ENCODE data around the gene MYH13. TPM values are rescaled to one million over a fixed set of nuclear protein-coding genes. Genes with fewer than 3 reads are reported as not detected.

MYH13 gene
- polyA plus RNA-seq, result not detected

DNA sequence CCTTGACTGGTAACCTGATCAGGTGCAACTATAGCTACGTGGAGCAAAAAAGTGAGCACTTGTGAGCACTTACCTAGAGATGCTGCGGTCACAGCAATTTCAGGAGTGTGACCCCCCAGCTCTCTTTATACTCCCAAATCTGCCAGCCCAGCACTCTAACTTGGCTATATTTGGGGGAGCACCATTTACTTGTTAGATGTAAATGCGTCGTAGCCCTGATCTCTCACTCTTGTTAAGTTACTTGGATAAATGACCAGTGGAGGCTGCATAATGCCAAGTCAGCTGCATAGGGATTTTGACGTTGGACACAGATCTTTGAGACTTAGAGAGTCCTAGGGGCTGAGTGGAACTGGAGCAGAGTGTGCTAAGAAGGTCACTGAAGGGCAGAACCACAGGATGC is at the start of gene MYH13:
Gene MYH13 (minus strand): TSS at position 101 of the 400 bp plus-strand sequence. CDS start 8,476 bp downstream, outside the sequence.
- Mint-ChIP-seq H3K4me3 (no peak within 1 kb of the TSS), H3K27me3 (peaks cover 4% of the 10 kb centered on the region), H3K4me1 (no peaks in the 10 kb centered on the region), H3K9me3 (no peaks in the 10 kb centered on the region), H3K36me3 (no peaks in the 10 kb centered on the region), H3K27ac (no peak within 1 kb of the TSS)

GRCh38 chr17:10421900-10422542 is 49.2 kb upstream of the MYH13 start, which contains the start of gene MYH8:
Gene MYH8 (minus strand): TSS chr17:10421950. CDS start chr17:10420227, 1,723 bp downstream.
- Mint-ChIP-seq H3K4me1 (no peaks in the 10 kb centered on the region), H3K36me3 (no peaks in the 10 kb centered on the region), H3K4me3 (no peak within 1 kb of the TSS), H3K9me3 (no peaks in the 10 kb centered on the region), H3K27ac (no peak within 1 kb of the TSS), H3K27me3 (no peaks in the 10 kb centered on the region)

DNA sequence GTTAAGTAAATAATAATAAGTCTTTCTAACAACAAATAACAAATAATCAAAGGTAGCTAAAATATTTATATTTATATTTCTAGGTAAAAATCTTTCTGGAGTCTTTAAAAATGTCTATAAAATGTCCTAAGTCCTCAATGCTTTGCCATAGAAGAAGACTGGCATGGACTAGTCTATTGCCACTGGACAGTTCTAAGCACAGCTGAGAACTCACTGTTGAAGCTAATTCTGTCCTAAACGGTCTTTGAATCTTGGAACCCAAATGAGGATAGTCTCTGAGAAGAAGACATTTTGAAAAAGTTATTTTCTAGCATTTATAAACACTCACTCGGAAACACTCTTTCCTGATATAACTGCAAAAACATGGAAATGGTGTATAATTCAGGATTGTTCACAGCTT is 48.4 kb upstream of the MYH13 start:
- Mint-ChIP-seq H3K27me3 (no peaks in the 10 kb centered on the region), H3K4me1 (no peaks in the 10 kb centered on the region), H3K9me3 (no peaks in the 10 kb centered on the region), H3K4me3 (no peak overlapping the region), H3K27ac (no peak overlapping the region), H3K36me3 (no peaks in the 10 kb centered on the region)

GRCh38 chr17:10420811-10421210 is 48.0 kb upstream of the MYH13 start:
- Mint-ChIP-seq H3K36me3 (no peaks in the 10 kb centered on the region), H3K27ac (no peak overlapping the region), H3K27me3 (no peaks in the 10 kb centered on the region), H3K4me1 (no peaks in the 10 kb centered on the region), H3K4me3 (no peak overlapping the region), H3K9me3 (no peaks in the 10 kb centered on the region)

- H3K4me3 Mint-ChIP-seq, result no peak overlapping the region
- no peaks in the 10 kb centered on the region for H3K4me1 Mint-ChIP-seq
- H3K9me3 Mint-ChIP-seq, result no peaks in the 10 kb centered on the region
- no peak overlapping the region for H3K27ac Mint-ChIP-seq
- no peaks in the 10 kb centered on the region for H3K36me3 Mint-ChIP-seq
- H3K27me3 Mint-ChIP-seq, result no peaks in the 10 kb centered on the region
Measured at GRCh38 chr17:10417431-10417830, 44.6 kb upstream of the MYH13 start.

GRCh38 chr17:10415161-10415560 is 42.4 kb upstream of the MYH13 start:
- no peaks in the 10 kb centered on the region for H3K9me3 Mint-ChIP-seq
- H3K27me3 Mint-ChIP-seq, result no peaks in the 10 kb centered on the region
- H3K36me3 Mint-ChIP-seq, result no peaks in the 10 kb centered on the region
- H3K4me3 Mint-ChIP-seq, result no peak overlapping the region
- H3K27ac Mint-ChIP-seq, result no peak overlapping the region
- H3K4me1 Mint-ChIP-seq, result no peaks in the 10 kb centered on the region

DNA sequence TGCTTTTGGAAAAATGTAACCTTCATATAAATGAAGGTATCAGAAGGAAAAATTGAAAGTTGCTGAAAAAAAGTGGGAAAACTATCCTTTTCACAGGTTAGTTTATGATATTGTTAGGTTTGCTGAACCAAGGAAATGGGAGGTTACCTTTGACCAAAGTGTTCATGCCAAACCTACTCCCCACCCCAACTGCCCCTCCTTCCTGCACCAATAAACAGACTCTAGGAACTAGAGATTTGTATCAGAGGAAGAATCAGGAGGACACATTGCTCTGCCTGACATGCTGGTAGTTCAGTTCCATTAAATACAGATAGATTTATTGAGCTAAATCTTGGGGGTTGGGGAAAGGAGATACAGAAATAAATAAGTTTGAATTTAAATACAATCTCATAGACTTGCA is 30.8 kb upstream of the MYH13 start:
- H3K27ac Mint-ChIP-seq, result no peak overlapping the region
- H3K27me3 Mint-ChIP-seq, result peaks cover 3% of the 10 kb centered on the region
- H3K4me1 Mint-ChIP-seq, result no peaks in the 10 kb centered on the region
- H3K36me3 Mint-ChIP-seq, result peaks cover 3% of the 10 kb centered on the region
- H3K9me3 Mint-ChIP-seq, result no peaks in the 10 kb centered on the region
- H3K4me3 Mint-ChIP-seq, result no peak overlapping the region

DNA sequence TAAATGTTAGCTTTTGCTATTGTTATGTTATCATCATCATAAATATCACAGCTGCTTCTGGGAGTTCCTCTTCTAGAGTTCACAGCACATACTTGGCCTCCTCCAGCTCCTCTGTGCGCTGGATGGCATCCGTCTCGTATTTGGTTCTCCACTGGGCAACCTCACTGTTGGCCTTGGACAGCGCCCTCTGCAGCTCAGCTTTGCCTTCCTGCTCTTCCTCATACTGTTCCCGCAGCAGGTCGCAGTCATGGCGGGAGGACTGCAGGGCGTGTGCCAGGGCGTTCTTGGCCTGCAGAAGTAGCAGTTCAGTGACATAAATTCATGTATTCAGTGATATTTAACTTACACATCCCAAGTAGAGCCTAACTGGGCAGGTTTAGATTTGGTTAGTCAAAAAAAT is 25.5 kb upstream of the MYH13 start:
- H3K4me3 Mint-ChIP-seq, result peak overlapping the region in 1 of 4 donors; percentile 26
- no peaks in the 10 kb centered on the region for H3K9me3 Mint-ChIP-seq
- H3K4me1 Mint-ChIP-seq, result no peaks in the 10 kb centered on the region
- no peak overlapping the region for H3K27ac Mint-ChIP-seq
- peaks cover 1% of the 10 kb centered on the region for H3K36me3 Mint-ChIP-seq
- H3K27me3 Mint-ChIP-seq, result peaks cover 1% of the 10 kb centered on the region

GRCh38 chr17:10396524-10397163 is 23.8 kb upstream of the MYH13 start:
- Mint-ChIP-seq H3K9me3 (no peaks in the 10 kb centered on the region), H3K27ac (no peak overlapping the region), H3K4me1 (no peaks in the 10 kb centered on the region), H3K4me3 (no peak overlapping the region), H3K27me3 (peaks cover 6% of the 10 kb centered on the region), H3K36me3 (no peaks in the 10 kb centered on the region)

- Mint-ChIP-seq H3K36me3 (no peaks in the 10 kb centered on the region), H3K4me3 (no peak overlapping the region), H3K4me1 (no peaks in the 10 kb centered on the region), H3K27ac (no peak overlapping the region), H3K27me3 (peaks cover 7% of the 10 kb centered on the region), H3K9me3 (no peaks in the 10 kb centered on the region)
Measured at GRCh38 chr17:10394201-10394887, 21.5 kb upstream of the MYH13 start.

GRCh38 chr17:10392880-10393279 is 20.1 kb upstream of the MYH13 start:
- H3K9me3 Mint-ChIP-seq, result peaks cover 0 to 4% (median 2%) of the 10 kb centered on the region in 3 donors
- no peak overlapping the region for H3K4me3 Mint-ChIP-seq
- H3K4me1 Mint-ChIP-seq, result peaks cover 0 to 3% (median 0%) of the 10 kb centered on the region in 3 donors
- no peak overlapping the region for H3K27ac Mint-ChIP-seq
- peaks cover 6% of the 10 kb centered on the region for H3K27me3 Mint-ChIP-seq
- H3K36me3 Mint-ChIP-seq, result no peaks in the 10 kb centered on the region

DNA sequence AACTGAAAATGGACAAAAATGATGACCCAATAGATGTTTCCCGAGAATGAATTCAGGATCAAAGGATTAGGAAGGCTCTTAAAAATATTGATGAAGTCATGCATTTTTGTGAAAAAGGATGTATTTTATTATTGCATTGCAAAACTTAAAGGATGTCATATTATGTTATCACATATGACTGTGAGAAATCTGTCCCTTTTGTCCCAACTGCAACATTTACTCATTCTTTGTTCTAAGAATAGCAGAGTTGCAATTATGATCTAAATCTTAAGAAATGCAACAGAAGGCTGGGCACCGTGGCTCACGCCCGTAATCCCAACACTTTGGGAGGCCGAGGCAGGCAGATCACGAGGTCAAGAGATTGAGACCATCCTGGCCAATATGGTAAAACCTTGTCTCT is 13.1 kb upstream of the MYH13 start:
- peak overlapping the region in 1 of 3 donors; percentile 46 for H3K27ac Mint-ChIP-seq
- H3K27me3 Mint-ChIP-seq, result peaks cover 1% of the 10 kb centered on the region
- peaks cover 2 to 4% (median 4%) of the 10 kb centered on the region in 3 donors for H3K9me3 Mint-ChIP-seq
- H3K4me1 Mint-ChIP-seq, result peaks cover 0 to 3% (median 0%) of the 10 kb centered on the region in 3 donors
- no peak overlapping the region for H3K4me3 Mint-ChIP-seq
- no peaks in the 10 kb centered on the region for H3K36me3 Mint-ChIP-seq

- peaks cover 0 to 2% (median 0%) of the 10 kb centered on the region in 3 donors for H3K4me1 Mint-ChIP-seq
- H3K4me3 Mint-ChIP-seq, result no peak overlapping the region
- H3K9me3 Mint-ChIP-seq, result peaks cover under 1 to 4% (median 3%) of the 10 kb centered on the region in 3 donors
Measured at GRCh38 chr17:10384175-10384574, 11.4 kb upstream of the MYH13 start.

GRCh38 chr17:10380631-10381408 is 8.0 kb upstream of the MYH13 start:
- Mint-ChIP-seq H3K27me3 (peaks cover under 1% of the 10 kb centered on the region), H3K4me3 (no peak overlapping the region), H3K36me3 (no peaks in the 10 kb centered on the region), H3K9me3 (no peaks in the 10 kb centered on the region), H3K27ac (no peak overlapping the region), H3K4me1 (no peaks in the 10 kb centered on the region)

More at GRCh38 chr17:10384175-10384574, 11.4 kb upstream of the MYH13 start:
- no peaks in the 10 kb centered on the region for H3K27me3 Mint-ChIP-seq
- H3K27ac Mint-ChIP-seq, result no peak overlapping the region
- H3K36me3 Mint-ChIP-seq, result no peaks in the 10 kb centered on the region
